Keratinocyte (primary cell): ENCODE results near the gene GLI3. TPM values are rescaled to one million over a fixed set of nuclear protein-coding genes. Genes with fewer than 3 reads are reported as not detected.

ENCODE experiments used
- DNase-seq: peaks from one replicate; pipeline ENCODE4 v3.0.0-alpha.2; 2011; ENCODE audit warnings: low read depth, missing footprints, low spot score
- FAIRE-seq: peaks from 2 replicates; lab custom pipeline; 2011; peaks lifted over from hg19 to GRCh38; lab: Jason Lieb, UNC
- H2AFZ ChIP-seq: 2 replicates; pipeline ENCODE4 v1.6.0; 2012; ENCODE audit warnings: low read length, control low read depth, inconsistent platforms; ENCODE audit not compliant: control insufficient read depth
- H3K27ac ChIP-seq: 2 replicates; pipeline ENCODE4 v1.5.1; 2011; ENCODE audit warnings: low read length; ENCODE audit not compliant: control insufficient read depth, insufficient read depth
- H3K27me3 ChIP-seq: 3 replicates; pipeline ENCODE4 v1.6.0; 2011; ENCODE audit warnings: low read length; ENCODE audit not compliant: control insufficient read depth, insufficient read depth; ENCODE audit errors: extremely low read depth
- H3K36me3 ChIP-seq, 2 experiments: 2 replicates in 1 of 2; 3 replicates in 1 of 2; pipeline ENCODE4 v1.5.1; 2011; ENCODE audit warnings: low read length in 2 of 2, mild to moderate bottlenecking in 1 of 2; ENCODE audit not compliant: control insufficient read depth in 2 of 2, insufficient read depth in 2 of 2; ENCODE audit errors: extremely low read depth in 1 of 2
- H3K4me1 ChIP-seq: 3 replicates; pipeline ENCODE4 v1.5.1; 2011; ENCODE audit warnings: low read length; ENCODE audit not compliant: control insufficient read depth, insufficient read depth; ENCODE audit errors: extremely low read depth
- H3K4me2 ChIP-seq: 3 replicates; pipeline ENCODE4 v1.6.0; 2011; ENCODE audit warnings: low read depth, low read length; ENCODE audit not compliant: control insufficient read depth, insufficient read depth; ENCODE audit errors: extremely low read depth
- H3K4me3 ChIP-seq, 3 experiments: fragments of 200-600 bp in 1 of 3; sonication (generic) in 1 of 3; 2 replicates in 2 of 3; 3 replicates in 1 of 3; pipeline ENCODE4 v1.5.1; 2011 to 2016; ENCODE audit warnings: low read length in 3 of 3, mild to moderate bottlenecking in 3 of 3, control low read depth in 2 of 3, inconsistent platforms in 1 of 3, low read depth in 1 of 3, mixed read lengths in 1 of 3, mixed run types in 1 of 3, moderate library complexity in 1 of 3; ENCODE audit not compliant: control insufficient read depth in 2 of 3, insufficient read depth in 2 of 3; ENCODE audit errors: extremely low read depth in 1 of 3
- H3K79me2 ChIP-seq: 2 replicates; pipeline ENCODE4 v1.6.0; 2012; ENCODE audit warnings: low read length; ENCODE audit not compliant: control insufficient read depth, insufficient read depth
- H3K9ac ChIP-seq: 3 replicates; pipeline ENCODE4 v1.6.0; 2011; ENCODE audit warnings: low read length; ENCODE audit not compliant: control insufficient read depth, insufficient read depth; ENCODE audit errors: extremely low read depth
- H3K9me1 ChIP-seq: 3 replicates; pipeline ENCODE4 v1.6.0; 2011; ENCODE audit warnings: low read length; ENCODE audit not compliant: control insufficient read depth, insufficient read depth; ENCODE audit errors: extremely low read depth
- H3K9me3 ChIP-seq: 2 replicates; pipeline ENCODE4 v1.5.1; 2012; ENCODE audit warnings: low read depth, low read length; ENCODE audit not compliant: control insufficient read depth
- H4K20me1 ChIP-seq: 3 replicates; pipeline ENCODE4 v1.6.0; 2011; ENCODE audit warnings: low read length; ENCODE audit not compliant: control insufficient read depth, insufficient read depth; ENCODE audit errors: extremely low read depth
- CTCF ChIP-seq, 3 experiments: IDR thresholded peaks in 1 of 3; conservative IDR thresholded peaks in 1 of 3; optimal IDR thresholded peaks in 1 of 3; 2 replicates in 2 of 3; 3 replicates in 1 of 3; pipeline versions ENCODE3 to v1.5.1; 2011; ENCODE audit warnings: low read length in 3 of 3, mild to moderate bottlenecking in 3 of 3, moderate library complexity in 2 of 3, control low read depth in 1 of 3, inconsistent platforms in 1 of 3; ENCODE audit not compliant: insufficient read depth in 2 of 3; ENCODE audit errors: extremely low read depth in 1 of 3
- EZH2 ChIP-seq: IDR thresholded peaks from one replicate; pipeline ENCODE4 v1.6.1; 2012; ENCODE audit warnings: inconsistent platforms, mild to moderate bottlenecking, low read length, moderate library complexity
- dilution Hi-C: fragments of 300-500 bp; cut with MboI; formaldehyde crosslinking; loops from one replicate; pipeline ENCODE4 v1.7.0; 2020; ENCODE audit warnings: low sequenced_read_pairs; ENCODE audit not compliant: extremely low pct_ligation_motif_present
- polyA plus RNA-seq, 5 experiments: library from polyadenylated mRNA; depleted of rRNA in 3 of 5; stranded (reverse) in 3 of 5; stranded (forward) in 1 of 5; unstranded in 1 of 5; fragments of >200 nt; gene quantifications; 1 replicate in 1 of 5; 2 replicates in 3 of 5; 3 replicates in 1 of 5; pipeline versions ENCODE4 v1.2.1 to v1.2.3, GENCODE V29; 2011 to 2012; ENCODE audit warnings: missing spikeins in 2 of 5, low read depth in 1 of 5, low replicate concordance in 1 of 5

Gene GLI3
- polyA plus RNA-seq, 1 donor (not counting 4 experiments of a cell fraction or from before 2014, with no cell fraction given): 3.6 TPM

DNA sequence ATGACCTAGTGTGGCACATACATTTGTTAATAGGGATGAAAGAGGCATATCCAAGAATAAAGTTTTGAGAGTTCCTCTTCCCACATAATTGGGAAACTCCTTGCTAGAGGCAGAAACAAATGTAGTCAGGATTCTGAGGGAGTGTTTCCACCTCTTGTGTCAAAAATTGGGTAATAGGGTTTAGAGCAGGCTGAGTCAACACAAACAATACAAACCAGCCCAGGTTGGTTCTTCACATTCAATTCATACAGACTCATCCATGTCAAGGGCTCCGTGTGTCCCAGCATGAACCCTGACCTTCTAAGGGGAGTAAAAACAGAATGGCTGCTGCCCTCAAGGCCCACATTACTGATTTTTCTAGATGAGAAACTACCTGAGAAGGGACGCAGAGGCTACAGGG is 75.3 kb downstream of the GLI3 start:
- Histone ChIP-seq H3K36me3 (no peaks in the 10 kb centered on the region), H3K27me3 (no peaks in the 10 kb centered on the region), H3K79me2 (no peaks in the 10 kb centered on the region), H4K20me1 (no peaks in the 10 kb centered on the region), H3K27ac (peak overlapping the region; percentile 2), H3K9me3 (no peaks in the 10 kb centered on the region), H3K9ac (no peak overlapping the region), H3K4me3 (no peak overlapping the region), H3K4me1 (peaks cover 13% of the 10 kb centered on the region), H2AFZ (no peak overlapping the region), H3K4me2 (peak overlapping the region; percentile 3), H3K9me1 (peaks cover 2% of the 10 kb centered on the region)
- dilution Hi-C loops: no loop called here
- DNase-seq (peak; percentile 9), FAIRE-seq (peak; percentile 91)
- no peak for TF ChIP-seq CTCF (optimal IDR thresholded peaks at IDR 0.05 in 1 of 3, IDR thresholded peaks at IDR 0.05 in 1 of 3, conservative IDR thresholded peaks at IDR 0.05 in 1 of 3; ENCODE audit: extremely low read depth in 1 of 3, insufficient read depth in 2 of 3, low read length in 3 of 3)
- no peak for TF ChIP-seq EZH2

- H3K9me1 ChIP-seq: peaks cover 2% of the 10 kb centered on the region
Observed at GRCh38 chr7:42161110-42161509, 75.9 kb downstream of the GLI3 start.

More at GRCh38 chr7:42161110-42161509, 75.9 kb downstream of the GLI3 start:
- FAIRE-seq: no peak
- Histone ChIP-seq H3K9ac (no peak overlapping the region), H3K4me2 (peak overlapping the region; percentile 3), H3K36me3 (no peaks in the 10 kb centered on the region), H3K9me3 (no peaks in the 10 kb centered on the region), H2AFZ (no peak overlapping the region), H3K4me3 (no peak overlapping the region), H4K20me1 (no peaks in the 10 kb centered on the region), H3K27me3 (no peaks in the 10 kb centered on the region), H3K27ac (no peak overlapping the region), H3K79me2 (no peaks in the 10 kb centered on the region), H3K4me1 (peaks cover 19% of the 10 kb centered on the region)
- no peak for DNase-seq
- dilution Hi-C loops: no loop called here
- TF ChIP-seq CTCF (optimal IDR thresholded peaks at IDR 0.05 in 1 of 3, IDR thresholded peaks at IDR 0.05 in 1 of 3, conservative IDR thresholded peaks at IDR 0.05 in 1 of 3; ENCODE audit: extremely low read depth in 1 of 3, insufficient read depth in 2 of 3, low read length in 3 of 3): no peak
- no peak for TF ChIP-seq EZH2
